Stimulated activated CD4-positive, alpha-beta T cell treated with anti-CD3 and anti-CD28 coated beads, Interleukin-1b, Interleukin-23, amount 100 ng/mL, for 24 hours (primary cell): ENCODE measurements around the gene PIK3R6.

Experiments used
- DNase-seq, 4 experiments: peaks; one replicate each; pipeline ENCODE4 v3.0.0-alpha.2; 2020; ENCODE audit warnings: low read depth in 4 of 4, low spot score in 1 of 4

PIK3R6 gene

DNA sequence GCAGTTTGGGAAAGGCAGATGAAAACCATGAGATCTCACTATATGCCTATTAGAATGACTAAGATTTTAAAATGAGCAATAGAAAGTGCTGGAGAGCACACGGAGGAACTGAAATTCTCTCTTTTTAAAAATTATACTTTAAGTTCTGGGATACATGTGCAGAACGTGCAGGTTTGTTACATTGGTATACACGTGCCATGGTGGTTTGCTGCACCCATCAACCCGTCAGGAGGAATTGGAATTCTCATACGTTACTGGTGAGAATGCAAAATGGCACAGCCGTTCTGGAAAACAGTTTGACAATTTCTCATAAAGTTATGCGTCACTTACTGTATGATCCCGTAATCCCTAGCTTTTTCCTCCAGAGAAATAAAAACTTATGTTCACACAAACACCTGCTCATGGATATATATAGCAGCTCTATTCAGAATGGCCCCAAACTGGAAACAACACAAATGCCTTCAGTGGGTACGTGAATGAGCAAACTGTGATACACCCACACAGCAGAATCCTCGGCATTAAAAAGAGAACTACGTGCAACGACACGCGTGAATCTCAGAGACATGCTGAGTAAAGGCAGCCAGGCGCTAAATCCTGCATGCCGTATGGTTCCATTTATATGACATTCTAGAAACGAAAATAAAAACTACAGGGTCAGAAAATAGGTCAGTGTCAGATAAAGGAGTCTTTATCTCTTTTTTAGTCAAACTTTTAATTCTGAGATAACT lies 11.8 kb downstream of the PIK3R6 start:
- DNase-seq: no peak

DNA sequence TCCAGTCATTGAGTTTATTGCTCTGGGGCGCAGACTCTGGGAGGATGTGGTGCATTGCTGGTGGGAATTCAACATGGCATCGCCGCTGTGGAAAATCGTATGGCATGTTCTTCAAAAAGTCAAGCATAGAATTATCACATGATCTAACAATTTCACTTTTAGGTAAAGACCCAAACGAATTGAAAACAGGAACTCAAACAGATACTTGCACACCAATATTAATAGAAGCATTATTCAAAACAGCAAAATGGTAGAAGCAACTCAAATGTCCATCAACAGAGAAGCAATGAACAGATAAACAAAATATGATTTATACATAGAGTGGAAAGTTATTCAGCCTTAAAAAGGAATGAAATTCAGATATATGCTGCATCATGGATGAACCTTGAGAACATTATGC lies 15.9 kb downstream of the PIK3R6 start:
- no peak for DNase-seq

- DNase-seq: no peak
These were observed 18.0 kb downstream of the PIK3R6 start for GRCh38 chr17:8849311-8850041.

- DNase-seq: no peak
These were observed 19.6 kb downstream of the PIK3R6 start for GRCh38 chr17:8847891-8848290.

GRCh38 chr17:8846768-8847211 lies 20.7 kb downstream of the PIK3R6 start:
- no peak for DNase-seq

DNA sequence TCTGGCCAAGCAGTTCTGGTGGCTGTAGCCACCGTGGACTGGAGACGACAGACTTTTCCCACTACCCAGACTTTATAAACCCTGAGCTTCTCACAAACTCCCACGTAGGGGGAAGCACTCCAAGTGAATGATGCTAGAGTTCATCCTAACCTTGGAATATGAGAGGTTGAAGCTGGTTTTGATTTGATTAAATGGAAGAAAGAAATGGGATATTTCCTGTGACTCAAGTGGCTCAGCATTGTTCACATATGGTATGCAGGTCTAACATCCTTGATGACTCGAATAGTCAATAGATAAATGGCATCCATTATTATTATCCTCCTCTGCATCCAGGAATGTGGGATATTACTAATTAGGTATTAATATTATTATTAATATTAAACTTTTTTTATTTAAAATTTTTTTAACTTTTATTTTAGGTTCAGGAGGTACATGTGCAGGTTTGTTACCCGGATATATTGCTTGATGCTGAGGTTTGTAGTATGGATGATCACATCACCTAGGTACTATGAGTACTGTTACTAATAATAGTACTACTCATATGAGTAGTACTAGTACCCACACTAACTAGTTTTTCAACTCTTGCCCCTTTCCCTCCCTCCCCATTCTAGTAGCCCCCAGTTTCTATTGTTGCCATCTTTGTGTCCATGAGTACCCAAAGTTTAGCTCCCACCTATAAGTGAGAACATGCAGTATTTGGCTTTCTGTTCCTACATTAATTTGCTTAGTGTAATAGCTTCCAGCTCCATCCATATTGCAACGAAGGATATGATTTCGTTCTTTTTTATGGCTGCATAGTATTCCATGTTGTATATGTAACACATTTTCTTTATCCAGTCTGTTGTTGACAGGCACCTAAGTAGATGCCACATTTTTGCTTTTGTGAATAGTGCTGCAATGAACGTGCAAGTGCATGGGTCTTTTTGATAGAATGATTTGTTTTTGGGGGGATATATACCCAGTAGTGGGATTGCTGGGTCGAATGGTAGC lies 22.9 kb downstream of the PIK3R6 start:
- no peak for DNase-seq

GRCh38 chr17:8843344-8843743 lies 24.1 kb downstream of the PIK3R6 start:
- no peak for DNase-seq

- DNase-seq: no peak
These were observed 25.6 kb downstream of the PIK3R6 start for GRCh38 chr17:8841844-8842243.

DNA sequence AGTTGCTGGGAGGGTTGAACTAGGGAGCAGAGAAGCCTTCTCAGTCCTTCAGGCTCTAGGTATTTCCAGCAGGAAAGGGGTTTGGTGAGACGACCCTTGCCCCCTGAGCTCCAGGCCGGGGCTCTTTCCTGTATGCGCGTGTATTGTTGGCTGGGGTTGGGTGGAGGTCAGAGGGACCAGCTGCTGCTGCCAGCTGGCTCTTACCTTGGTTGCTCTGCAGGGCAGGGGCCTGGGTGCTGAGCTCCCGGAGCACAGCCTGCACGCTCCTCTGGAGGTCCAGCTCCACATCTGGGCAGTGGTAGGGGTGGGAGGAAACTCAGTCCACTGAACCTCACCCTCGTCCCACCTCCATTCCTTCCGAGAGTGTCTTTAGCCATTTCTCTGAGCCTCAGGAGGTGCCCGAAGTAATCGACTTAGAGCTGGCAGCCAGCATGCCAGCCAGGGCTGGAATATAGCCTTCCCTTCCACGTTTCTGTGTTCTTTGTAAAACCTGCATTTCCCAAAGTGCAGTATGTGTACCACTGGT lies 28.0 kb downstream of the PIK3R6 start:
- no peak for DNase-seq

- no peak for DNase-seq
These were observed 28.9 kb downstream of the PIK3R6 start for GRCh38 chr17:8838551-8839095.

DNA sequence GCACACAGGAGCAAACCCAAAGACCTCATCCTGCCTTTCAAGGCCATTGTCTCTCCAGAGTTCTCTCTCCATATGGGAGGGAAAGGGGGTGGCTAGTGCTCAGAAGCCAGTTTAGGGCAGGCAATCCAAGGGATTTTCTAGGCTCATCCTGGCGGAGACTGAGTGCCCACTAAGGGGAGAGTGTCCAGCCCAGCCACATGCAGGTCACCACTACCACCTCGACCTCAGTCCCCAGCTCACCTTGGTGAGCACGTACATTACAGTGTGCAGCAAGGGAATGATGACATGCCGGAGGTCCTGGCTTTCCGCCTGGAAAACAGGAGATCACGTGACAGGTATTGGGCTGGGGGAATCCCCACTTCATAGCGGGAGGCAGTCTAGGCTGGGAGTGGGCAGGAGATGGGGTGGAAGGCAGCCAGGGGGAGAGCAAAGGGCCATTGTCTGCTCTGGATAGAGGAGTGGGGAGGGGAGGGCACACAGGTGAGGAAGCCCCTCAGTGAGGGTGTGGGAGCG lies 29.9 kb downstream of the PIK3R6 start:
- DNase-seq: no peak

DNA sequence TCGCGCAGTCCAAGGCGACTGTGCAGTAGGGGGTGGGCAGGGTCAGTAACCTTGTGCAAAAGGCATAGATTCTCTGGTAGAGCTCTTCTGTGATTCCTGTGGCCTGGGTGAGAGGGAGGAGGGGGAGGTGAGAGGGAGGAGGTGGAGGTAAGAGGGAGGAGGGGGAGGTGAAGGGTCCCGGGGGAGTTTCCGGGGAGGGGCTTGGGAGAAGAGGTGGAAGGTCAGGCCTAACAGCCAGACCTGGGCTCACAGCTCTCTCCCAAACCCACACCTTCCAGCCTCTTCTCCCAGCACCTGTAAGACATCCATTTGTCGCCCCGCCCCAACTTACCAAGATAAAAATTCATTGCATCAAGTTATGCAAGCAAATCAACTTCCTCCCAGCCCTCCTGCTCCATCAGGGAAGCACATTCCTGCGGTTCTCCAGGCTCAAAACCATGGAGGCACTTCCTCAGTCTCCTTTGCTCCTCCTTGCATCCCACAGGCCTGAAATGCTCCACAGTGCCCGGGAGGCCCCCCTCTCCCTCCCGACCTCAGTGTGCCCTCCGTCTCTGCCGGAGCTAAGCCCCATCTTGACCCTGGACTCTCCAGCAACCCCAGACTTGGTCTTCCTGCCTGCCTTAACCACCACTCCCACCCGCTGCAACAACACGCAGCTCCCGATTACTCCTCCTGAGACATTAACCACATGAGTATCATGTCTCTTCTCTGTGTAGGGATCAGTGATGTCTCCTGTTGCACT lies 30.5 kb downstream of the PIK3R6 start:
- no peak for DNase-seq

DNA sequence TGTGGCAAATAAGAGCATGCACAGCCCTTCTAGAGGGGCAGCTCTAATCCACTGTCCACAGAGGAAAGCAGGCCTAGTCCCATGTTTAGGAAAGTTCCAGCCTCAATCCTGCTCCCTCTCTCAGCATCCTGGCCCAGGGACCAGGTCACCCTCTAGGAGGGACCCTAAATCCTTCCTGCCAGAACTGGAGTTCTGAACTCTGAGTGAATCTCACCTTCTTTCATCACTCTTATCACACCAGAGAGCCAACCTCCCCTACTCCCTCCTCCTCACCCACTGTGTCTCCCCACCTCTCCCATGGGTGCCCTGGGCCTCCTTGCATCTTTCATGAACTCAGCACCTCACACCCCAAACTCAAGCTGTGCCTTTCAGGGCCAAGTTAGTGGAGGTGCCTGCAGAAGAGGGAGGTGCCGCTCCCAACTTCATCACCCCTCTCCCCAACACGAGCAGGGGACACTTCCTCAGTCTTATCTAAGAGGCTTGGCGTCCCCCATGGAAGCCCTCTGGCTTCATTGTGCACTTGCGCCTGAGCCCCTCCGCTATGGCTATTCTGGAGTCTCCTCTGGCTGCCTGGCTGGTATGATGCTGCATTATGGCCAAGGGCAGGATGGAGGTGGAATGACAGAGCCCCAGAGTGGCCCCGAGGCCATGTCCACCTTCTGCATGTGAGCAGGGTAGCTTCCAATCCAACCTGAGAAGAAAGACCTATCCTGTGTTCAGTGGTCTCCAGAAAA lies 31.7 kb downstream of the PIK3R6 start:
- DNase-seq: no peak

GRCh38 chr17:8835106-8835505 lies 32.4 kb downstream of the PIK3R6 start:
- DNase-seq: no peak

GRCh38 chr17:8832711-8833352 lies 34.6 kb downstream of the PIK3R6 start:
- peak in 1 of 4 experiments; percentile 12 for DNase-seq

GRCh38 chr17:8831234-8831849 lies 36.1 kb downstream of the PIK3R6 start:
- DNase-seq: no peak

- DNase-seq: no peak
These were observed 37.3 kb downstream of the PIK3R6 start for GRCh38 chr17:8830141-8830540.
